HepG2 (cell line): Measurements from ENCODE around the gene ACTR1B.

Experiments used
- ESRRA ChIP-seq: sonication (generic); formaldehyde crosslinking; IDR thresholded peaks from 2 replicates; pipeline ENCODE4 v1.5.1; 2020; ENCODE audit warnings: mild to moderate bottlenecking, low read depth, missing genetic modification reagents
- FOXM1 ChIP-seq: sonication (generic); formaldehyde crosslinking; IDR thresholded peaks from 2 replicates; pipeline ENCODE4 v1.5.0; 2020; ENCODE audit warnings: missing genetic modification reagents
- MIER2 ChIP-seq: IDR thresholded peaks from 2 replicates; pipeline ENCODE4 v1.6.1; 2016; ENCODE audit warnings: missing biosample characterization, missing genetic modification reagents
- NCOR1 ChIP-seq: fragments of 200-600 bp; sonication (generic); IDR thresholded peaks from 2 replicates; pipeline ENCODE4 v1.7.0; 2017; ENCODE audit warnings: antibody characterized with exemption, low read length, borderline replicate concordance
- POLR2AphosphoS5 ChIP-seq: IDR thresholded peaks from 2 replicates; pipeline ENCODE4 v1.6.1; 2012; ENCODE audit warnings: low read depth, low read length
- RERE ChIP-seq: IDR thresholded peaks from 2 replicates; pipeline ENCODE4 v1.6.1; 2016; ENCODE audit warnings: low read depth, missing genetic modification reagents, missing compliant biosample characterization
- SIX4 ChIP-seq: sonication (generic); formaldehyde crosslinking; IDR thresholded peaks from 2 replicates; pipeline ENCODE4 v1.4.0; 2020; ENCODE audit warnings: missing genetic modification reagents
- ZFP36 ChIP-seq: fragments of 150-350 bp; IDR thresholded peaks from 2 replicates; pipeline ENCODE4 v1.6.1; 2018; ENCODE audit warnings: borderline replicate concordance, low read length, low read depth; ENCODE audit not compliant: partially characterized antibody
- ZNF253 ChIP-seq: sonication (generic); formaldehyde crosslinking; IDR thresholded peaks from 2 replicates; pipeline ENCODE4 v1.8.0; 2022; ENCODE audit warnings: mild to moderate bottlenecking, missing genetic modification reagents, borderline replicate concordance
- ZNF652 ChIP-seq: IDR thresholded peaks from 2 replicates; pipeline ENCODE4 v1.6.1; 2016; ENCODE audit warnings: low read depth, borderline replicate concordance
- ZSCAN29 ChIP-seq: sonication (generic); formaldehyde crosslinking; conservative IDR thresholded peaks from 2 replicates; pipeline ENCODE4 v1.4.0; 2020; ENCODE audit warnings: mild to moderate bottlenecking, missing genetic modification reagents
- TF ChIP-seq, protein P1 (sequence below): sonication (generic); formaldehyde crosslinking; IDR thresholded peaks from 2 replicates; pipeline ENCODE4 v1.5.0; 2020; ENCODE audit warnings: mild to moderate bottlenecking, missing genetic modification reagents, moderate library complexity

GRCh38 chr2:97698530-97698929 lies 34.7 kb upstream of the ACTR1B start:
- TF ChIP-seq ESRRA (CRISPR knock-in tag) (no peak), RERE (CRISPR knock-in tag) (no peak), ZFP36 (no peak), NCOR1 (no peak), ZSCAN29 (CRISPR knock-in tag) (no peak), MIER2 (CRISPR knock-in tag) (no peak), POLR2AphosphoS5 (no peak), SIX4 (CRISPR knock-in tag) (no peak), ZNF253 (no peak), ZNF652 (CRISPR knock-in tag) (no peak), FOXM1 (no peak)
- TF ChIP-seq, protein P1, sequence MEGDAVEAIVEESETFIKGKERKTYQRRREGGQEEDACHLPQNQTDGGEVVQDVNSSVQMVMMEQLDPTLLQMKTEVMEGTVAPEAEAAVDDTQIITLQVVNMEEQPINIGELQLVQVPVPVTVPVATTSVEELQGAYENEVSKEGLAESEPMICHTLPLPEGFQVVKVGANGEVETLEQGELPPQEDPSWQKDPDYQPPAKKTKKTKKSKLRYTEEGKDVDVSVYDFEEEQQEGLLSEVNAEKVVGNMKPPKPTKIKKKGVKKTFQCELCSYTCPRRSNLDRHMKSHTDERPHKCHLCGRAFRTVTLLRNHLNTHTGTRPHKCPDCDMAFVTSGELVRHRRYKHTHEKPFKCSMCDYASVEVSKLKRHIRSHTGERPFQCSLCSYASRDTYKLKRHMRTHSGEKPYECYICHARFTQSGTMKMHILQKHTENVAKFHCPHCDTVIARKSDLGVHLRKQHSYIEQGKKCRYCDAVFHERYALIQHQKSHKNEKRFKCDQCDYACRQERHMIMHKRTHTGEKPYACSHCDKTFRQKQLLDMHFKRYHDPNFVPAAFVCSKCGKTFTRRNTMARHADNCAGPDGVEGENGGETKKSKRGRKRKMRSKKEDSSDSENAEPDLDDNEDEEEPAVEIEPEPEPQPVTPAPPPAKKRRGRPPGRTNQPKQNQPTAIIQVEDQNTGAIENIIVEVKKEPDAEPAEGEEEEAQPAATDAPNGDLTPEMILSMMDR (CRISPR knock-in tag), result no peak
